ENCODE measurements around the gene TUBGCP6. TPM values are rescaled to one million over a fixed set of nuclear protein-coding genes. Genes with fewer than 3 reads are reported as not detected.

TUBGCP6 gene
- total RNA-seq, 1 donor from 2014 or later: 26.3 TPM

- H3K27me3 ChIP-seq (ENCODE audit: insufficient read depth, low read length): no peaks in the 10 kb centered on the region
- H3K4me1 ChIP-seq (ENCODE audit: insufficient read depth, low read length): no peaks in the 10 kb centered on the region
- no peak overlapping the region for H3K9ac ChIP-seq (ENCODE audit: low read length)
- H3K27me3 Mint-ChIP-seq (ENCODE audit: low read depth, unreplicated experiment): no peaks in the 10 kb centered on the region
- no peak overlapping the region for H3K4me3 ChIP-seq (ENCODE audit: insufficient read depth, low read depth, low read length)
- no peak for DNase-seq (ENCODE audit: low read depth)
- no peaks in the 10 kb centered on the region for H3K9me3 ChIP-seq (ENCODE audit: insufficient read depth, low read depth, low read length)
- no peak overlapping the region for H3K27ac ChIP-seq (ENCODE audit: low read depth, low read length)
- H2AFZ ChIP-seq (ENCODE audit: low read depth, low read length): no peak overlapping the region
- peaks cover 9% of the 10 kb centered on the region for H3K36me3 Mint-ChIP-seq (ENCODE audit: low read depth, unreplicated experiment)
- H3K4me3 Mint-ChIP-seq (ENCODE audit: unreplicated experiment): no peak overlapping the region
- no peaks in the 10 kb centered on the region for H3K4me1 Mint-ChIP-seq (ENCODE audit: low read depth, unreplicated experiment)
- H4K20me1 ChIP-seq (ENCODE audit: insufficient read depth, low read length): peaks cover 63% of the 10 kb centered on the region
- no peak overlapping the region for H3K4me2 ChIP-seq (ENCODE audit: low read length)
- H3K9me3 Mint-ChIP-seq (ENCODE audit: unreplicated experiment): no peaks in the 10 kb centered on the region
- peak overlapping the region; percentile 69 for H3K27ac Mint-ChIP-seq (ENCODE audit: unreplicated experiment)
- peaks cover 8% of the 10 kb centered on the region for H3K36me3 ChIP-seq (ENCODE audit: insufficient read depth, low read length)
- TF ChIP-seq EZH2 (IDR thresholded peaks at IDR 0.05; ENCODE audit: insufficient read depth, low read length) (no peak), CTCF (IDR thresholded peaks at IDR 0.05; ENCODE audit: insufficient read depth, low read depth, low read length) (no peak)
- FAIRE-seq: no peak
- H3K79me2 ChIP-seq (ENCODE audit: insufficient read depth, low read length): peaks cover 29% of the 10 kb centered on the region
Observed at GRCh38 chr22:50217543-50218152, 27.2 kb downstream of the TUBGCP6 start.

- H3K4me2 ChIP-seq (ENCODE audit: low read length): no peak overlapping the region
- TF ChIP-seq CTCF (IDR thresholded peaks at IDR 0.05; ENCODE audit: insufficient read depth, low read depth, low read length) (no peak), EZH2 (IDR thresholded peaks at IDR 0.05; ENCODE audit: insufficient read depth, low read length) (no peak)
- DNase-seq (ENCODE audit: low read depth) (no peak), FAIRE-seq (no peak)
- Mint-ChIP-seq H3K27me3 (ENCODE audit: low read depth, unreplicated experiment) (no peaks in the 10 kb centered on the region), H3K36me3 (ENCODE audit: low read depth, unreplicated experiment) (peaks cover 13% of the 10 kb centered on the region), H3K4me3 (ENCODE audit: unreplicated experiment) (no peak overlapping the region), H3K27ac (ENCODE audit: unreplicated experiment) (peak overlapping the region; percentile 69), H3K9me3 (ENCODE audit: unreplicated experiment) (no peaks in the 10 kb centered on the region), H3K4me1 (ENCODE audit: low read depth, unreplicated experiment) (no peaks in the 10 kb centered on the region)
- peaks cover 35% of the 10 kb centered on the region for H3K79me2 ChIP-seq (ENCODE audit: insufficient read depth, low read length)
- no peaks in the 10 kb centered on the region for H3K9me3 ChIP-seq (ENCODE audit: insufficient read depth, low read depth, low read length)
- peaks cover 71% of the 10 kb centered on the region for H4K20me1 ChIP-seq (ENCODE audit: insufficient read depth, low read length)
- H3K27ac ChIP-seq (ENCODE audit: low read depth, low read length): no peak overlapping the region
- H3K36me3 ChIP-seq (ENCODE audit: insufficient read depth, low read length): peaks cover 10% of the 10 kb centered on the region
- H3K4me1 ChIP-seq (ENCODE audit: insufficient read depth, low read length): no peaks in the 10 kb centered on the region
- H3K4me3 ChIP-seq (ENCODE audit: insufficient read depth, low read depth, low read length): no peak overlapping the region
- H3K27me3 ChIP-seq (ENCODE audit: insufficient read depth, low read length): no peaks in the 10 kb centered on the region
- H3K9ac ChIP-seq (ENCODE audit: low read length): no peak overlapping the region
- no peak overlapping the region for H2AFZ ChIP-seq (ENCODE audit: low read depth, low read length)
Observed at GRCh38 chr22:50216684-50217520, 27.9 kb downstream of the TUBGCP6 start.
